GM18517 (cell line): Measurements from ENCODE around the gene TICAM2.
"Not testable (repeated sequence)": the region's sequence is repeated elsewhere in the genome, so short reads cannot be mapped to it uniquely, and the experiment has no call there.

Experiments used
- ATAC-seq: cut with Tn5 transposase; IDR thresholded peaks from one replicate; pipeline ENCODE4 v1.9.1; 2021; ENCODE audit warnings: mild to moderate bottlenecking, moderate library complexity; ENCODE audit not compliant: unreplicated experiment

TICAM2 gene, protein sequence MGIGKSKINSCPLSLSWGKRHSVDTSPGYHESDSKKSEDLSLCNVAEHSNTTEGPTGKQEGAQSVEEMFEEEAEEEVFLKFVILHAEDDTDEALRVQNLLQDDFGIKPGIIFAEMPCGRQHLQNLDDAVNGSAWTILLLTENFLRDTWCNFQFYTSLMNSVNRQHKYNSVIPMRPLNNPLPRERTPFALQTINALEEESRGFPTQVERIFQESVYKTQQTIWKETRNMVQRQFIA

DNA sequence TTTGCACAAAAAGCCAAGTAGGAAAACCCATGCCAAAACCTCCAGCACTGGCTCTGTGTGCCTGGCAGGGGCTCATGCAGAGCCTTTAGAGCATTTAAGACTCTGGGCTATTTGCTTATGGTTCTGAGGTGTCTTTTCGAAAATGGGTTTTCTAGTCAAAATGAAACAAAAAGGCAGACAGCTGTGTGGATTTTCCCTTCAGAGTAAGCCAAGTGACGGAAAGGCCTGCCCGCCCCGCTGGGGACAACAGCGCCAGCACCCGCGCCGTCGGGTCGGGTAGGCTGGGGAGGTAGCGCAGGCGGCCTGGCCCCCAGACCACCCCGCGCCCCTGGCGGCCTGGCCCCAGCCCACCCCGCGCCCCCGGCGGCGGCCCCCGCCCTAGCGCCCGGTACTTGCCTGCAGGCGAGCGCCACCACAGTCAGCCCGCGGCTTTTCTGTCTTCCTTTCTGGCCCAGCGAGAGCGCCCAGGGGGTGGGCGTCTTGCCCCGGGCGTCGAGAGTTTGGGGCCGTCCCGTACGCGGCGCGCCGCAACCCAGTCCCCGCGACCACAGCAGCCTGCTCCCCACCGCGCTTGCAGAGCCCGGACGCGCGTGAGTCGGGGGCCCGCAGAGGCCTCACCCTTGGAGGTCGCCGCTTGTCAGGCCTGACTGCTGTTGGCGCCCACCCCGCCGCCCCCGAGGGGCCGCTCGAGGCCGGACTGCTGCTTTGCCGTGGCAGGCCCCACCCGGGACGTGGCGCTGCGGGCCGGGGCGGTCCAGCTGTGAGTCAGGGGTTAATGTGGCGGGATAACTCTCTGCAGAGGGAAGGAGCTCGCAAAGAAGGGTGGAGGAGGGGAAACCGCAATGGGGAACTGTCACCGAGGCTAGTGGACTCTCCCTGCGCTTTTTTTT lies at the start of gene TICAM2:
Gene TICAM2, minus strand, starts transcription at position 779 of the 890 bp plus-strand sequence. CDS start 21,223 bp downstream, outside the sequence.
- peak; percentile 84 for ATAC-seq

DNA sequence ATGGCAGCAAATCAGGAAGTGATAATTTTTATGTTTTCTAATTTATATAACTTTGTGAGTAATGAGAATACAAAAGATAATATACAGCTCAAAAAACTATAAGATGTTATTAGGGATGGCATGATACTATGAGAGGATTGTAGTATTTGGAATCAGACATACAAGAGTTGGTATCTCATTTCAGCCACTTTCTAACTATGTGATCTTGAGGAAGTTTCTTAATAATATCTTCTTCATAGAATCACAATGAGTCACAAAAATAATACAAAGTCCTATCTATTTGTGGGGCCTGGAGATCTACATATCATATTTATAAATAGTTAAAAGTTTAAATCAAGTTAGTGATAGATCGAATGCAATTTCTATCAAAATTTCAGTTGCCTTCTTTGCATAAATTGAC lies 47.3 kb upstream of the TICAM2 start:
- no peak for ATAC-seq

DNA sequence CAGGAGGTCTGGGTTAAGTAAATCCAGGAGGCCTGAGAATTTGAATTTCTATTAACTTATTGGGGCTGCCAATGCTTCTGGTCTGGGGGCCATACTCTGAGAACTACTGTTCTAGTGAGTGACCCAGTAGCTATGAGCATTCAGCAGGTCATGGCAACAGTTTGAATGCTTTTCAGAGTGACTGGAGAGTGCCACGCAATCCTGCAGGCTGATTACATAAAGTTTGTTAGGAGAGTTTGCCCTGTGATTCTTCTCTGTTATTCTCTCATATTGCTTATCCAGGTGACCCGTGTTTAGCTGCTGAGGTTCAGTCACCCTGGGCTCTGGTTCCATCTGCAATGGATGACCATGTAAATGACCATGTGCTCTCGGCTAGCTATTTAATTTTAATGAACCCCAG lies 45.8 kb upstream of the TICAM2 start:
- no peak for ATAC-seq

DNA sequence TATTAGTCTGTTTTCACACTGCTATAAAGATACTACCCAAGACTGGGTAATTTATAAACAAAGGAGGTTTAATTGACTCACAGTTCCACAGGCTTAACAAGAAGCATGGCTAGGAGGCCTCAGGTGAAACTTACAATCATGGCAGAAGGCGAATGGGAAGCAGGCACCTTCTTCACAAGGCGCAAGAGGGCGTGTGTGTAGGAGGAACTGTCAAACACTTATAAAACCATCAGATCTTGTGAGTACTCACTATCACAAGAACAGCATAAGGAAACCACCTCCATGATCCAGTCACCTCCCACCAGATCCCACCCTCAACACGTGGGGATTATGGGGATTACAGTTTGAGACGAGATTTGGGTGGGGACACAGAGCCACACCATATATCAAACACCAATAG lies 43.1 kb upstream of the TICAM2 start:
- ATAC-seq, result not testable (repeated sequence)

DNA sequence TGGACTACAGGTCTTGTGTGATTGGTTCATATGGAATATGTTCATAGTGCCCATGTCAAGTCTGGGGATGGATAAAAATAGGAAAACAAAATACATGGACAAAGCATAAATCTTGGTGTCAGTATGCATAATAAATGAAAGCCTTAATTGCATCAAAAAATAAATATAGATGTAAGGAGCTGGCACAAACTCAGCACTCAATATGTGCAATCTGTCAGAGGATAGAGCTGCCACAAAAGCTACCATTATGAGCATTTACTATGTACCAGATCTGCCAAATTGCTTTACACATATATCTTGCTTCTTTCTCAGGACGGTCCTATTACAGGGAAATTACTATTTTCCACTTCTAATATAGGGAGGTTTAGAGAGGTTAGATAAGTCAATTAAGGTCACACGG lies 41.8 kb upstream of the TICAM2 start:
- no peak for ATAC-seq

DNA sequence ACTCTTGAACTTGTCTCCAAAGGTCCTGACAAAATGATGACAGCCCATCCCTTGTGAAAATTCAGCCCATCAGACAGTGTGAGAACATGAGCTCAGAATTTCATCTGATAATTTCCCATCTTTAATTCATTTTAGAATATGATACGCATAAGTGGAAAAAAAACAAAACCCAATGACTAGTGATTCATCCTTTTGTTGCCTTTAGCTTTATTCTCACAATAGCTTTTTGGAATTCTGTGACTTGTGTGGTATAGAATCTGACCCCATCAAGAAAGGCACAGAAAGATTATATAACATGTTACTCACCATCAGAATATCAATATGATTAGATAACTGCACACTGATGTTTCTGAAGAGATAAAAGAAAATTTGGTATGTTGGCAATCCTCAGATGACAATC lies 39.7 kb upstream of the TICAM2 start:
- ATAC-seq, result no peak

DNA sequence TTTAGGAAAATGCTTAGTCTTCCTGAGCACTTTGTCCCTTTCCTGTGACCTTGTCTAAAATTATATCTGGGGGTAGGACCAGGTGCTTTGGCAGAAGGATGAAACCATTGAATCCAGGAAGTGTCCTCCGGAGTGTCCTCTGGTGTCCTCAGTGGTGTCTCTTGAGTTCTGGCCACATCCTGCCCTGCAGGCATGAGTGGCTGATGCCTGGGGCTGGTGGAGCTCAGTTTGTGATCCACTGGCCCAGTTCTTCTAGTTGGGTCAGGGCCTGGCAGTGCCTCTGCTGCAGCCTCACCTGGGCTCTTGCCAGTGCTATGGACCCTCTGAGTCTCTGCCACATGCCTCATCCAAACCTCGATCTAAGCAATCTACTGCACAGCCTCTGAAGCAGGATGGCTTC lies 38.0 kb upstream of the TICAM2 start:
- no peak for ATAC-seq

DNA sequence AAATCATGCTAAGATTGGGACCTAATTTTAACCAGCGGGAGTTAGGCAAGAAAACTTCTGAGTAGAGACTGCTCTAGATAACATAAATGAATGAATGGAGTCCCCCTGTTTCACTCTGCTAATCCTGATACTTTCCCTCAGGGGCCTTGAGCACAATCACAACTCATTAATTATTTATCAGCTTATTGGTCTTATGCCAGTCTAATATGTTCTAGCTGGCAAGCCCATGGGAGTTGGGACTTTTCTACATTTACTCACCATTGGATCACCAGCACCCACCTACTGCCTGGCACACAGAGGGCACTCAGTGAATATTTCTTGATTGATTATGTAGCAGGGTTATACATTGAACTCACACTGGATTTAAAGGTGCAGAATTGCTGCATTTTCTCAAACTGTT lies 37.1 kb upstream of the TICAM2 start:
- no peak for ATAC-seq

DNA sequence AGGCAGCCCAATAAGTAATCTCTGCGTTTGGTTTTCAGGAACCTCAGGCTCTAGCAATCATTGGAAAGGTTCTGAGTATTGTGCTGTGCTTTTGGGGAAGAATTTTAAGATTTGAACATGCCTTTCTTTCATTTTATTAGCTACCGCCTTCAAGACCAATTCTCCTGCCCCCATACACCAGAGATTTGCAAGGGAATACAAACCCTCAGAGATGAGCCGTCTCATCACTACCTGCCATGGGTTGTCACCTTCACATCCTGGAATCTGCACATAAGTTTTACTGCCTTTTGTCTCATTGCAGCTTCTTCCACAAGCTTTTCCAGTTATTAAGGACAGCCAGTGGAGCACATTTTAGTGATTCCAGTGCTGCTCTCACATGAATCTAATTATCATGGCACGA lies 35.2 kb upstream of the TICAM2 start:
- ATAC-seq, result no peak

DNA sequence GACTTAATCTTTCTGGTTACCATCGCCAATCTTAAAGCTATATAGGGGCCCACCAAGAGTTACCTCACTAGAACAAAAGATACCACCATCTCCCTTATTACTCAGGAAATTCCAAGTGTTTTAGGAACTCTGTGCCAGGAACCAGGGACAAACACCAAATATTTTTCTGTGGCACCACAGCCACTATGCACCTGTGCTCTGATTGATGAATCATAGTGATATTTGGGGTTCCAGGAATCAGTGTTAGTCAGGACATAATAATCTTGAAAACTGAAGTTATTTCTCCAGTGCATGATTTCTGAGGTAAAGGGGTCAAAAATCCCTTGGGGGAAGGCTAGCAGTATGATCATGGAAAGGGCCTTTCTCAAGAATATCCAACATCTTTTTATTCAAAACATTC lies 33.7 kb upstream of the TICAM2 start:
- no peak for ATAC-seq

DNA sequence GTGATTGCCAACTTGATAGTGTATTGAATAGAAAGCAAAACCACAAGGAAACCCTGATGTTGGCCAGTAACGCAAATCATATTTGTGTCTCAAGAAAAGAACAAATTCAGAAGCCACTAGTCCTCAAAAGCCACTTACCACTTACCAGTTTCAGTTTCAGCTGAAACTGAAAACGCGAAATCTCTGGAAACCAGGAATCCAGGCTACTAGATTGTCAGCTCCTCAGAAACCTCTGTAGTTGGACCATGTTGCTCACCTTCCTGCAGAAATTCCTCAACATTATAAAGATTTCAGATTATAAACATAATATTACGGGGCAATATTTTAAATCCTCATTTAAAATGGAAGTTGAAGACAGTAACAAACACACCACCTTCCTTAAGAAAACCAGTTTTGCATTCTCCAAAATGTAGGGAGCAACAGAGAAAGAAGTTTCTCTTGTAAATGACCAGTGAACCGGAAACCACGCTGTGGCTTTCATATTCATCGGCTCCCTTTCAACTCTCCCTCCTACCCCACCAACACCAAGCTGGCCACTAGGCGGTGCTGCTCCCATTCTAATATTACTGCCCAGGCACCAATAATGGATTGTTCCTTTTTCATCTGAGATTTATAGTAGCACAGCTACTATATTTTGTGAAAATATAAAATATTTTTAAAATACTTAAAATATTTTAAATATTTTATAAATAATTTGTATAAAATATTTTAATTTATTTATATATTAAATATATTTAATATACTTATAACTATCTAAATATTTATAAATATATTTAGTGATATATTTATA lies 32.3 kb upstream of the TICAM2 start:
- ATAC-seq, result peak; percentile 69

DNA sequence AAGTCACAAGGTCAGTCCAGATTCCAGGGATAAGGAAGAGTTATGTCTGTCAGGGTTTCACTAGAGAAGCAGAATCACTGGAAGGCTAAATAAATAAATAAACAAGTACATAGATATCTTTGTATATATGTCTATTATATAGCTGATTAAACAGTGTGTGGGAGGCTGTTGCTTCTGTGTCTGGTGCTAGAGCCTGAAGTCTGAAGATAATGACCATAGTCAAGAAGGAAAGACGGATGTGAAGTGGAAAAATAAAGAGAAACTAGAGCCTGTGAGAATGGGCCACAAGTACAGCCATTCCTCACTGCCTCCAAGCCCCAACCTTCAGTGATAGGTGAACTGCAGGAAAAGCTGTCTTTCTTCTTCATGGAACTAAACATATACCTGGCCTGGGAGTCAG lies 27.6 kb upstream of the TICAM2 start:
- no peak for ATAC-seq

DNA sequence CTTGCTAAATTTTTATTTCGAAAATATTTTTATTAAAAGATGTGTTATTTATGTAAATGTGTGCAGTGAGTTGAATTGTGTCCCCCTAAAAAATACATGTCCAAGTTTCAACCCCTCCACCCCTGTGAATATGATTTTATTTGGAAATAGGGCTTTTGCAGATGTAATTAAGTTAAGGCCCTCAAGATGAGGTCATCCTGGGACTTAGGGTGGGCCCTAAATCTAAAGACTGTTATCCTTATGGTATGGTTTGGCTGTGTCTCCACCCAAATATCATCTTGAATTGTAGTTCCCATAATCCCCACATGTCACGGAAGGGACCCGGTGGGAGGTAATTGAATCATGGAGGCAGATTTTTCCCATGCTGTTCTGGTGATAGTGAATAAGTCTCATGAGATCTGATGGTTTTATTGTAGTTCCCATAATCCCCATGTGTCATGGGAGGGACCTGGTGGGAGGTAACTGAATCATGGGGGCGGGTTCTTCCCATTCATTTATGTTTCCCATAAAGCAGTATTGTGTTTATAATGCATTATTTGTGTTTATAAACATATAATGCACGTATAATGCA lies 25.1 kb upstream of the TICAM2 start:
- no peak for ATAC-seq

DNA sequence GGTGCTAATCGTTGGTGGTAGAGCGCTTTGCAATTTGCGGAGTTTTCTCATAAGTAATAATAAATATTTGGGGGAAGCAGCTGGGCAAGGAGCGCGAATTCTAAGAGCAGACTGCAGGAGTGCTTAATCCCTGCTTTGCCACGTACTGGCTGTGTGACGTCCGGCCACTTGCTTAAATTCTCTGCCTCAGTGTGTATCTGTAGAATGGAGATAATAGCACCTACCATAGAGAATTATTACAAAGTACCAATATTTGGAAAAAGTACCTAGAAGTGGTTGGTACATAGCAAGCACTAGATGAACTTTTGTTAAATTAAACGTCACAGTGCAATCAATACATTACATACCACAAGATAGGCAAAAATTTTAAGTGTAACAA lies 24.2 kb upstream of the TICAM2 start:
- ATAC-seq, result peak; percentile 26

DNA sequence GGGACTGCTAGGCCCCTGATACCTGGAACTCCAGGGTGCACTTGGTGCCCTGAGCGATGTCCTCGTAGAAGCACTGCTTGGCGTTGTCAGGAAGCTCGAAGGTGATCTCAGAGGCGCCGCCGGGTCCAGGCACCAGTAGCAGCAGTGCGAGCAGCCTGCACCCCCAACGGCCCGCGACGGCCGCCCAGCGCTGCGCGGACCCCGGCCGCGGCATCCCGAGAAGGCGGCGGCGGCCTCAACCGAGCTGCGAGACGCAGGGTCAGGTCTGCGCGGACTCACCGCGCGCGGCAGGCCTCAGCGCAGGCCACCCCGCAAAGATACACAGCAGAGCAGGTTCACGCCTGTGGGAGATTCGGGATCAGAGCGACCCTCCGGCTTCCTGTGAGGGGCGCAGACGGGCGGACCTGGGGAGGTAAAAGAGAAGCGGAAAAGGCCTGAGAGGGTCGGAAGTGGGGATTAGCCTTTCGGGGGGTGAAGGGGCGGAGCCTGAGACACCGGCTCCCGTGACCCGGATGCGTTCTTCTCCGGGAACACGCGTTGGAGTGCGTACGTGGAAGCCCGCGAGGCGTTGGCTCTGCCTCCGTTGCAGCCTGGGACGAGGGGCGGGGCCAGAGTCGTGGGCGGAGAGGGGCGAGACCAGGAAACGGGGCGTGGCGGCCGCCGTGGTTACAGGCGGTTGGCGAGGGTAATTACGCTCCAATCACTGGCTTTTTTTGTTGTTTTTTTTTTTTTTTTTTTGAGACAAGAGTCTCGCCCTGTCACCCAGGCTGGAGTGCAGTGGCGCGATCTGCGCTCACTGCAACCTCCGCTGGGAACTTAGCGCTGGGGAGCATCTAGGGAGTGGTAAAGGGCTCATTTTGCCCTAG lies 23.5 kb upstream of the TICAM2 start, which contains the start of gene TMED7:
Gene TMED7, minus strand, starts transcription at position 458 of the 866 bp plus-strand sequence. Its CDS starts 244 bp downstream, at position 214.
- ATAC-seq, result peak; percentile 94

DNA sequence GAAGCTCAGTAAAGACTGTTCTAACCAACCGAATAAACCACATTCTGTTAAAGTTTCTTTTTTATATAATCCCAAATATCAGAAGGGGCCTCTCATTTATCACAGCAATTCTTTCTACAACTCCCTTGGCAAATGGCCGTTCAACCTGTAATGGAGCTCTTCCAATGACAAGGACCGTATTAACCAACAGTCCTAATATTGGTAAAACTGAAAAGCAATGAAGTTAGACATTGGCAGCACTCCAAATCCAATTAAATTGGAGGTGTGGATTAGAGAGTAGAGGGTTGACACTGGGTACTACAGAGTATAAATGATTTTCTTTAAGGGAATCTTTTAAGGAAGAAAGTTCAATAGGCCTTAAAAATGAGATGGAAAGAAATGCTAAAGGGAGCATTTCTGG lies 22.7 kb upstream of the TICAM2 start:
- ATAC-seq, result no peak

DNA sequence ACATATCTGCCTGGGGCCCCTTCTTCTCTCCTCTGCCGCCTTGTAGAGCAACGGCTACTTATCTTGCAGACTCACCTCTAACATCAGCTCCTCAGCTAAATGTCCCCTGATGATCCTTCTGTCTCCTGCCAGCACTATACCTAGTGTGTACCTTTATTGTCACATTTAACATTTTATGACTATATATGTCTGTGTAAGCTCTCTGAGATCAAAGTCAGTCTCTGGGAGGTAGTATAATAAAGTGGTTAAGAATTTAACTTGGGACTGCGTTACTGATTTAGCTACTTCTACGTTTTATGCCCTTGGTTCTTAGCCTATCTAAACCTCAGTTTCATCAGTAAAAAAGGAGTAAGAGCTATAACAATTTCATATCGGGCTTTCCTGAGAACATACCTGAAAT lies 21.4 kb upstream of the TICAM2 start:
- ATAC-seq, result no peak

DNA sequence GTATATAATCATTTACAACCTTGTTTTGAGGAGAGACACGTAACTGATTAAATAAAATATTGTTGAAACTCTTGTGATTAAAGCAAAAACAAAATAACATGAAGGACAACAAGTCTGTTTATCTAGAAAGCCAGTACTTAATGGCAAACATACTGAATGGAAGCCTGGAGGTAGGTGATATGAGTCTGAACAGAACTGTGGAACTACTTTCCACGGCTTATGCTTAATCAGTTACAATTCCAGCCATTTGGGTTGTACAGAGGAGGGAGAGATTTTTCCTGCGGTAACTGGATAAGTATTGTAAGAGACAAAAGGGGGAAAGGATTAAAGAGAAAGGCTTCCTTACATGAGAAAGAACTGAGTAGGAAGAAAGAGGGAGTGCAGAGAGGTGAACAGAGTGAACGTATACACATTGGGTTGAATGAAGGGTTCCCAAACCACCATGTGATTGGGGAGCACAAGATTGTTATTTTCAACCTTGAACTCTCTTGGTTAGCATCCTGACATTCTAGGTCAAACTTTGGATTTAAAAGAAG lies 19.2 kb upstream of the TICAM2 start:
- ATAC-seq, result no peak

DNA sequence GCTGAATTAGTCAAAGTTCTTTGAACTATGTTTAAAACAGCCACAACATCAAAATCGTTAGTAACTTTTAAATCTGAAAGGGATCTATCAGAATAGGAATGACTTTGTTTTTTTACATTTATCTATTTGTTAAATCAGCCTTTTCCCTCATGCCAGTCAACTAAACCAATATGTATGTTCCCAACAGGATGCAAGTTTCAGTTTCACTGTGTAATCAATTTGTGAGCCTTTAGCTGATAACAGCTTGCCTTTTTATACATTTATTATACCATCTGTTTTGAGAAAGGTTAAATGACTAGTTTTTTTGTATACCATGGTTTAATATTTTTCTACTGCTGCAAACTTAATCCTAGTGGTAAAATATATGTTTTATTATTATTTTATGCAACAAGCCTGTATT lies 14.6 kb upstream of the TICAM2 start:
- no peak for ATAC-seq

DNA sequence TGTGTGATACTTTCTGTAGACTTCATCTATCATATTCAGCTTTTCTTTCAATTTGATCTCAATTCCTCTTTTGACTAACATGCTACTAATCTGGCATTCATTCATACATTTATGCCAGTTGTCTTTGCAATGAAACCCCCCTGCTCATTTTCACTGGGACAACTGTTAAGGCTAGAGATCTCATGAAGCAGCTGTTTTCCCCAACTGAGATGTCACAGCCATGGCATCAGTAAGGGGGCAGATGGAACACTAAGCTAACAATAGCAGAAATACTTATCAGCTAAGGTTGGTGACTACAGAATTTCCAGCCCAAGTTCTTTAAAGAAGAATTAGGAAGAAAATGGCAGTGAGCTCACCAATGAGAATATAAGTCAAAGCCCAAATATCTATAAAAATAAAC lies 14.2 kb upstream of the TICAM2 start:
- no peak for ATAC-seq
